Endometrial microvascular endothelial cells (primary cell): ENCODE measurements around the gene SCRG1. TPM values are rescaled to one million over a fixed set of nuclear protein-coding genes. Genes with fewer than 3 reads are reported as not detected.

Source experiments
- in situ Hi-C: cut with HindIII; loops from 2 replicates; pipeline ENCODE4 v1.10.0; 2017; ENCODE audit warnings: low sequenced_read_pairs, low pct_unique_long_range_greater_than_20kb; ENCODE audit errors: inconsistent ontology term
- total RNA-seq: library from RNA; depleted of rRNA; stranded (reverse); fragments of >200 nt; gene quantifications from one replicate; pipeline ENCODE4 v1.2.3, GENCODE V29; 2015; ENCODE audit errors: inconsistent ontology term

SCRG1 gene
- total RNA-seq, 1 donor from 2014 or later, result not detected

GRCh38 chr4:173370477-173371291 is 28.2 kb downstream of the SCRG1 start, which contains the start of gene SAP30:
Gene SAP30 (plus strand): TSS chr4:173370954. CDS start chr4:173371183, 229 bp downstream.
- in situ Hi-C loops, result no loop called here

- in situ Hi-C loops, result no loop called here
These were observed 28.8 kb downstream of the SCRG1 start for GRCh38 chr4:173370130-173370476.

GRCh38 chr4:173367946-173368345 is 31.0 kb downstream of the SCRG1 start:
- in situ Hi-C loops, result no loop called here

- in situ Hi-C loops, result no loop called here
These were observed 31.6 kb downstream of the SCRG1 start for GRCh38 chr4:173367285-173367684.

- in situ Hi-C loops, result no loop called here
These were observed 33.4 kb downstream of the SCRG1 start for GRCh38 chr4:173365359-173365996.

GRCh38 chr4:173362666-173363065 is 36.2 kb downstream of the SCRG1 start:
- in situ Hi-C loops, result no loop called here

- in situ Hi-C loops, result no loop called here
These were observed 38.2 kb downstream of the SCRG1 start for GRCh38 chr4:173360587-173361221.

- in situ Hi-C loops, result no loop called here
These were observed 41.0 kb downstream of the SCRG1 start for GRCh38 chr4:173357939-173358338.

GRCh38 chr4:173347467-173347866 is 51.4 kb downstream of the SCRG1 start:
- in situ Hi-C loops, result loop anchor here (25.0 kb wide), 1 partner anchor 165 kb away; no protein-coding TSS in a partner anchor

GRCh38 chr4:173346074-173346473 is 52.8 kb downstream of the SCRG1 start:
- in situ Hi-C loops, result loop anchor here (25.0 kb wide), 1 partner anchor 166 kb away; no protein-coding TSS in a partner anchor

- in situ Hi-C loops, result loop anchor here (25.0 kb wide), 1 partner anchor 167 kb away; no protein-coding TSS in a partner anchor
These were observed 53.3 kb downstream of the SCRG1 start for GRCh38 chr4:173345648-173346047.

GRCh38 chr4:173343832-173344397 is 55.0 kb downstream of the SCRG1 start:
- in situ Hi-C loops, result loop anchor here (25.0 kb wide), 1 partner anchor 168 kb away; no protein-coding TSS in a partner anchor

GRCh38 chr4:173337463-173337862 is 61.5 kb downstream of the SCRG1 start:
- in situ Hi-C loops, result loop anchor here (25.0 kb wide), 1 partner anchor 175 kb away; no protein-coding TSS in a partner anchor

GRCh38 chr4:173334891-173335752 is 63.8 kb downstream of the SCRG1 start:
- in situ Hi-C loops, result loop anchor here (25.0 kb wide), 1 partner anchor 177 kb away; no protein-coding TSS in a partner anchor

Other genes starting within 250 kb of the SCRG1 start
- 38.7 TPM for gene GALNT7, start 230.3 kb downstream of the SCRG1 start, total RNA-seq
- 77.2 TPM for gene HMGB2, start 64.8 kb downstream of the SCRG1 start, total RNA-seq
- gene SAP30, start 28.2 kb downstream of the SCRG1 start, total RNA-seq, result 12.3 TPM
- not detected for gene HAND2, start 131.1 kb upstream of the SCRG1 start, total RNA-seq